Breast epithelium (tissue), 3 donors: Measurements from ENCODE around the gene GAS6.
A peak's percentile ranks its signal among the peaks of the same experiment; 100 is the strongest.

Experiments
- POLR2A ChIP-seq: fragments of 450-650 bp; IDR thresholded peaks from one replicate; pipeline ENCODE4 v1.6.1; 2016; ENCODE audit warnings: antibody characterized with exemption, mild to moderate bottlenecking, moderate library complexity
- POLR2AphosphoS5 ChIP-seq, 3 donors: sonication (generic); formaldehyde crosslinking; IDR thresholded peaks; one replicate each; pipeline ENCODE4 v1.6.1; 2017; ENCODE audit warnings: antibody characterized with exemption in 3 of 3
- TF ChIP-seq, protein P1 (sequence below), 3 donors: fragments of 450-650 bp; IDR thresholded peaks; one replicate each; pipeline ENCODE4 v1.5.1; 2016 to 2017; ENCODE audit warnings: antibody characterized with exemption in 3 of 3, mild to moderate bottlenecking in 3 of 3, moderate library complexity in 3 of 3

DNA sequence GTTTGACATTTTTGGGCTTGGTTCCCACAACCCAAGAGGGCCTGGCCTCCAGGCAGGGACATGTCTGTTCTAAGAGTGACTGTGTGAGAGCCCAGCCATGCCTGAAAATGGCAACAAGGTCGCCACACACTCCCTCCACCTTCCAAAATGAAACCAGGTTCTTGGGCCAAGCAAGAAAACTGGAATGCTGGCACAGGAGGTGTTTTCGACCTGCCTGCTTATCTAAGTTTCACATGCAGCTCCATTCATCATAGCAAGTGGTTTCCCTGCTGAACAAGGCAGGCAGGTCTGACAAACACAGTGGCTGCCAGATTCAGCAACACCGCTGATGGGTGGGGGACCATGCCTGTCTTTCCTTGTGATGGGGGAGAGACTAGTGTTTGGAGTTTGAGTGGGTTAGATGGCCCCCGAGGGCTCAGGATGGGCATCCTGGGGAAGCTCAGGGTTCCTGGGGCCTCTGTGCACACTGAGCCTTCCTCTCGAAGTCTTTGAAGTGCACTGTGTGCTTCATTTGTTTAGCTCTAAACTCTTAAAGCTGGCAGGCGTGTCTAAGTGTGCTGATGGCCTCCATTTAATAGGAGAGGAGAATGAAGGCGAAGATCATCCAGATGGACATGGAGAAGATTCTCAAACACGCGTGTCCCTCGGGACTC is 17.9 kb upstream of the GAS6 start:
- TF ChIP-seq POLR2A, result no peak
- TF ChIP-seq, protein P1, sequence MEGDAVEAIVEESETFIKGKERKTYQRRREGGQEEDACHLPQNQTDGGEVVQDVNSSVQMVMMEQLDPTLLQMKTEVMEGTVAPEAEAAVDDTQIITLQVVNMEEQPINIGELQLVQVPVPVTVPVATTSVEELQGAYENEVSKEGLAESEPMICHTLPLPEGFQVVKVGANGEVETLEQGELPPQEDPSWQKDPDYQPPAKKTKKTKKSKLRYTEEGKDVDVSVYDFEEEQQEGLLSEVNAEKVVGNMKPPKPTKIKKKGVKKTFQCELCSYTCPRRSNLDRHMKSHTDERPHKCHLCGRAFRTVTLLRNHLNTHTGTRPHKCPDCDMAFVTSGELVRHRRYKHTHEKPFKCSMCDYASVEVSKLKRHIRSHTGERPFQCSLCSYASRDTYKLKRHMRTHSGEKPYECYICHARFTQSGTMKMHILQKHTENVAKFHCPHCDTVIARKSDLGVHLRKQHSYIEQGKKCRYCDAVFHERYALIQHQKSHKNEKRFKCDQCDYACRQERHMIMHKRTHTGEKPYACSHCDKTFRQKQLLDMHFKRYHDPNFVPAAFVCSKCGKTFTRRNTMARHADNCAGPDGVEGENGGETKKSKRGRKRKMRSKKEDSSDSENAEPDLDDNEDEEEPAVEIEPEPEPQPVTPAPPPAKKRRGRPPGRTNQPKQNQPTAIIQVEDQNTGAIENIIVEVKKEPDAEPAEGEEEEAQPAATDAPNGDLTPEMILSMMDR (IDR thresholded peaks at IDR 0.05), result no peak
- peak; percentile 1 to 44 (median 33) for TF ChIP-seq POLR2AphosphoS5 (IDR thresholded peaks at IDR 0.05)
